Endothelial cell of hepatic sinusoid (primary cell): ENCODE data around the gene AMELX.

Experiments
- in situ Hi-C: cut with HindIII; loops from 2 replicates; pipeline ENCODE4 v1.10.0; 2017; ENCODE audit warnings: low sequenced_read_pairs

The AMELX gene

GRCh38 chrX:11293113-11293512, at the start of gene AMELX:
AMELX (plus strand) TSS chrX:11293413; CDS start chrX:11294789, 1,376 bp downstream.
- in situ Hi-C loops = no loop called here

- in situ Hi-C loops = no loop called here
Observed at GRCh38 chrX:11244636-11245035, 48.6 kb upstream of the AMELX start.

- in situ Hi-C loops = no loop called here
Observed at GRCh38 chrX:11254417-11255109, 38.6 kb upstream of the AMELX start.

- in situ Hi-C loops = no loop called here
Observed at GRCh38 chrX:11257290-11257689, 35.9 kb upstream of the AMELX start.

- in situ Hi-C loops = no loop called here
Observed at GRCh38 chrX:11257711-11258110, 35.5 kb upstream of the AMELX start.

- in situ Hi-C loops = no loop called here
Observed at GRCh38 chrX:11259437-11259836, 33.8 kb upstream of the AMELX start.

- in situ Hi-C loops = no loop called here
Observed at GRCh38 chrX:11261260-11261659, 32.0 kb upstream of the AMELX start.

GRCh38 chrX:11264925-11265324, 28.3 kb upstream of the AMELX start:
- in situ Hi-C loops = no loop called here

GRCh38 chrX:11265352-11265751, 27.9 kb upstream of the AMELX start:
- in situ Hi-C loops = no loop called here

- in situ Hi-C loops = no loop called here
Observed at GRCh38 chrX:11266573-11267003, 26.6 kb upstream of the AMELX start.

GRCh38 chrX:11267425-11267824, 25.8 kb upstream of the AMELX start:
- in situ Hi-C loops = no loop called here

GRCh38 chrX:11269006-11269405, 24.2 kb upstream of the AMELX start:
- in situ Hi-C loops = no loop called here

- in situ Hi-C loops = no loop called here
Observed at GRCh38 chrX:11269996-11270395, 23.2 kb upstream of the AMELX start.

GRCh38 chrX:11272290-11272689, 20.9 kb upstream of the AMELX start:
- in situ Hi-C loops = no loop called here

- in situ Hi-C loops = no loop called here
Observed at GRCh38 chrX:11272863-11273262, 20.4 kb upstream of the AMELX start.

- in situ Hi-C loops = no loop called here
Observed at GRCh38 chrX:11273544-11273943, 19.7 kb upstream of the AMELX start.

GRCh38 chrX:11282043-11282442, 11.2 kb upstream of the AMELX start:
- in situ Hi-C loops = no loop called here

GRCh38 chrX:11285651-11286050, 7.6 kb upstream of the AMELX start:
- in situ Hi-C loops = no loop called here

GRCh38 chrX:11287505-11287904, 5.7 kb upstream of the AMELX start:
- in situ Hi-C loops = no loop called here

GRCh38 chrX:11290416-11291102, 2.7 kb upstream of the AMELX start:
- in situ Hi-C loops = no loop called here

GRCh38 chrX:11296051-11296450, 2.8 kb downstream of the AMELX start:
- in situ Hi-C loops = no loop called here

GRCh38 chrX:11298600-11298999, 5.4 kb downstream of the AMELX start:
- in situ Hi-C loops = no loop called here

- in situ Hi-C loops = no loop called here
Observed at GRCh38 chrX:11304829-11305228, 11.6 kb downstream of the AMELX start.
